NOMO-1 treated with dmso at 0.1 percent for 144 hours (cell line): ENCODE data around the gene BTNL9.
"Not testable (repeated sequence)": the region's sequence is repeated elsewhere in the genome, so short reads cannot be mapped to it uniquely, and the experiment has no call there.

Source experiments
- DNase-seq: peaks from one replicate; lab custom pipeline; 2025; ENCODE audit not compliant: unreplicated experiment; lab: John Stamatoyannopoulos, UW

Gene BTNL9

GRCh38 chr5:181060924-181061323 is 20.9 kb downstream of the BTNL9 start:
- DNase-seq = no peak

- no peak for DNase-seq
These were observed 21.6 kb downstream of the BTNL9 start for GRCh38 chr5:181061645-181062044.

GRCh38 chr5:181062631-181063030 is 22.6 kb downstream of the BTNL9 start:
- no peak for DNase-seq

- DNase-seq = no peak
These were observed 23.4 kb downstream of the BTNL9 start for GRCh38 chr5:181063514-181063913.

GRCh38 chr5:181064987-181065386 is 24.9 kb downstream of the BTNL9 start:
- no peak for DNase-seq

- DNase-seq = no peak
These were observed 29.9 kb downstream of the BTNL9 start for GRCh38 chr5:181069767-181070491.

- DNase-seq = no peak
These were observed 30.5 kb downstream of the BTNL9 start for GRCh38 chr5:181070523-181070922.

GRCh38 chr5:181071257-181071656 is 31.2 kb downstream of the BTNL9 start:
- no peak for DNase-seq

- no peak for DNase-seq
These were observed 36.9 kb downstream of the BTNL9 start for GRCh38 chr5:181076920-181077319.

- DNase-seq = no peak
These were observed 41.9 kb downstream of the BTNL9 start for GRCh38 chr5:181081989-181082388.

- DNase-seq = no peak
These were observed 44.6 kb downstream of the BTNL9 start for GRCh38 chr5:181084621-181085195.

- no peak for DNase-seq
These were observed 46.2 kb downstream of the BTNL9 start for GRCh38 chr5:181086026-181086883.

GRCh38 chr5:181086884-181087205 is 46.8 kb downstream of the BTNL9 start:
- DNase-seq = no peak

- no peak for DNase-seq
These were observed 47.2 kb downstream of the BTNL9 start for GRCh38 chr5:181087309-181087708.

- no peak for DNase-seq
These were observed 48.2 kb downstream of the BTNL9 start for GRCh38 chr5:181088289-181088688.

- no peak for DNase-seq
These were observed 52.4 kb downstream of the BTNL9 start for GRCh38 chr5:181092428-181092827.

GRCh38 chr5:181095162-181095561 is 55.1 kb downstream of the BTNL9 start:
- not testable (repeated sequence) for DNase-seq

GRCh38 chr5:181096721-181097382 is 56.8 kb downstream of the BTNL9 start:
- not testable (repeated sequence) for DNase-seq

- DNase-seq = not testable (repeated sequence)
These were observed 57.3 kb downstream of the BTNL9 start for GRCh38 chr5:181097383-181097753.

GRCh38 chr5:181097759-181098491 is 57.9 kb downstream of the BTNL9 start:
- DNase-seq = not testable (repeated sequence)
